Fibroblast of villous mesenchyme (primary cell): ENCODE data around the gene BARX1. TPM values are rescaled to one million over a fixed set of nuclear protein-coding genes. Genes with fewer than 3 reads are reported as not detected.

Experiments used
- DNase-seq: peaks from one replicate; pipeline ENCODE4 v3.0.0-alpha.2; 2010; ENCODE audit warnings: low read depth
- H3K4me3 ChIP-seq: 2 replicates; pipeline ENCODE4 v1.5.1; 2011; ENCODE audit warnings: low read depth, mild to moderate bottlenecking, low read length
- CTCF ChIP-seq: IDR thresholded peaks from 2 replicates; pipeline ENCODE4 v1.5.1; 2012; ENCODE audit warnings: low read depth, mild to moderate bottlenecking, low read length; ENCODE audit not compliant: insufficient read depth
- total RNA-seq: library from RNA; depleted of rRNA; stranded (reverse); fragments of >200 nt; gene quantifications from 2 replicates; pipeline ENCODE4 v1.2.3, GENCODE V29; 2012

BARX1 gene
- total RNA-seq, 1 donor: not detected

GRCh38 chr9:93955981-93956784, 1.0 kb upstream of the BARX1 start:
- H3K4me3 ChIP-seq: no peak overlapping the region
- TF ChIP-seq CTCF: no peak
- no peak for DNase-seq

- DNase-seq: no peak
- TF ChIP-seq CTCF: no peak
- no peak overlapping the region for H3K4me3 ChIP-seq
Measured at GRCh38 chr9:93954434-93955061, 607 bp downstream of the BARX1 start.

GRCh38 chr9:93953496-93954433, 1.4 kb downstream of the BARX1 start:
- no peak overlapping the region for H3K4me3 ChIP-seq
- no peak for TF ChIP-seq CTCF
- no peak for DNase-seq

GRCh38 chr9:93952784-93953495, 2.2 kb downstream of the BARX1 start:
- DNase-seq: no peak
- H3K4me3 ChIP-seq: no peak overlapping the region

GRCh38 chr9:93952119-93952783, 2.9 kb downstream of the BARX1 start:
- DNase-seq: no peak
- no peak for TF ChIP-seq CTCF
- H3K4me3 ChIP-seq: no peak overlapping the region

More at GRCh38 chr9:93952784-93953495, 2.2 kb downstream of the BARX1 start:
- no peak for TF ChIP-seq CTCF
